ENCODE measurements around the gene SDK1.

DNA sequence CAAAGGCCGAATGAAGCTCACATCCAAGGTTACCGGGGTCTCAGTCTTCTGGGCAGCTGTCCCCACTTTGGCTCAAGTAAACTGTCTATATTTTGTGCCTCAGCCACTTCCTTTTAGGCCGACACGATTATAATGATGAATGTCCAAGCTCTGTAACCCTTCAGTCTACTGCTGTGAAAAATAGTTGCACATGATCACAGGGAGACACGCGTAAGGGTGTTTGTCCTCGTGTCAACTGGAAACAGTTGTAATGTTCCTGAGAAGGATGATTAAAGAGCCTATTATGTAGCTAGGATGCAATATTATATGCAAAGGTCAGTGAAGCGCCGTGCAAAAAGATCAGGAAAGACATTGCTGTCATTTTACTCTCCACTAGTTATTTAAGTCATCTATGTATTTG lies 559.9 kb downstream of the SDK1 start:
- TF ChIP-seq, protein P1, sequence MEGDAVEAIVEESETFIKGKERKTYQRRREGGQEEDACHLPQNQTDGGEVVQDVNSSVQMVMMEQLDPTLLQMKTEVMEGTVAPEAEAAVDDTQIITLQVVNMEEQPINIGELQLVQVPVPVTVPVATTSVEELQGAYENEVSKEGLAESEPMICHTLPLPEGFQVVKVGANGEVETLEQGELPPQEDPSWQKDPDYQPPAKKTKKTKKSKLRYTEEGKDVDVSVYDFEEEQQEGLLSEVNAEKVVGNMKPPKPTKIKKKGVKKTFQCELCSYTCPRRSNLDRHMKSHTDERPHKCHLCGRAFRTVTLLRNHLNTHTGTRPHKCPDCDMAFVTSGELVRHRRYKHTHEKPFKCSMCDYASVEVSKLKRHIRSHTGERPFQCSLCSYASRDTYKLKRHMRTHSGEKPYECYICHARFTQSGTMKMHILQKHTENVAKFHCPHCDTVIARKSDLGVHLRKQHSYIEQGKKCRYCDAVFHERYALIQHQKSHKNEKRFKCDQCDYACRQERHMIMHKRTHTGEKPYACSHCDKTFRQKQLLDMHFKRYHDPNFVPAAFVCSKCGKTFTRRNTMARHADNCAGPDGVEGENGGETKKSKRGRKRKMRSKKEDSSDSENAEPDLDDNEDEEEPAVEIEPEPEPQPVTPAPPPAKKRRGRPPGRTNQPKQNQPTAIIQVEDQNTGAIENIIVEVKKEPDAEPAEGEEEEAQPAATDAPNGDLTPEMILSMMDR (IDR thresholded peaks at IDR 0.05; ENCODE audit: low read depth, low read length): no peak
- TF ChIP-seq POLR2A (IDR thresholded peaks at IDR 0.05; ENCODE audit: extremely low read depth, insufficient read length): no peak
- TF ChIP-seq, protein P2, sequence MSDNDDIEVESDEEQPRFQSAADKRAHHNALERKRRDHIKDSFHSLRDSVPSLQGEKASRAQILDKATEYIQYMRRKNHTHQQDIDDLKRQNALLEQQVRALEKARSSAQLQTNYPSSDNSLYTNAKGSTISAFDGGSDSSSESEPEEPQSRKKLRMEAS (IDR thresholded peaks at IDR 0.05; ENCODE audit: low read depth, low read length): no peak
- TF ChIP-seq MYC (IDR thresholded peaks at IDR 0.05; ENCODE audit: low read depth, low read length): no peak

All from NB4 (cell line).